Activated CD8-positive, alpha-beta memory T cell treated with anti-CD3 and anti-CD28 coated beads for 4 hours (primary cell): ENCODE measurements around the gene ABCF1.

Experiments used
- DNase-seq, 2 donors: peaks; one replicate each; pipeline ENCODE4 v3.0.0-alpha.2; 2020; ENCODE audit warnings: low read depth in 2 of 2

ABCF1 gene

GRCh38 chr6:30557683-30557981 lies 13.6 kb upstream of the ABCF1 start:
- peak in 1 of 2 donors; percentile 50 for DNase-seq

- DNase-seq, result no peak
Measured at GRCh38 chr6:30560930-30561329, 10.3 kb upstream of the ABCF1 start.

GRCh38 chr6:30562470-30563425 lies 8.5 kb upstream of the ABCF1 start:
- DNase-seq, result no peak

GRCh38 chr6:30564114-30564513 lies 7.1 kb upstream of the ABCF1 start:
- DNase-seq, result no peak

- DNase-seq, result no peak
Measured at GRCh38 chr6:30565772-30566171, 5.5 kb upstream of the ABCF1 start.

- no peak for DNase-seq
Measured at GRCh38 chr6:30568245-30568644, 3.0 kb upstream of the ABCF1 start.

GRCh38 chr6:30570263-30570662 lies 979 bp upstream of the ABCF1 start:
- DNase-seq, result no peak

GRCh38 chr6:30570740-30571074 lies 535 bp upstream of the ABCF1 start:
- no peak for DNase-seq

- DNase-seq, result no peak
Measured at GRCh38 chr6:30571762-30572082, 480 bp downstream of the ABCF1 start.

- DNase-seq, result no peak
Measured at GRCh38 chr6:30572148-30572547, 906 bp downstream of the ABCF1 start.

GRCh38 chr6:30573113-30573512 lies 1.9 kb downstream of the ABCF1 start:
- DNase-seq, result no peak

- no peak for DNase-seq
Measured at GRCh38 chr6:30578051-30578450, 6.8 kb downstream of the ABCF1 start.

GRCh38 chr6:30583921-30584320 lies 12.7 kb downstream of the ABCF1 start:
- DNase-seq, result no peak

GRCh38 chr6:30589754-30590358 lies 18.6 kb downstream of the ABCF1 start:
- DNase-seq, result no peak

GRCh38 chr6:30590509-30590908 lies 19.3 kb downstream of the ABCF1 start:
- no peak for DNase-seq

GRCh38 chr6:30591008-30591407 lies 19.8 kb downstream of the ABCF1 start:
- DNase-seq, result no peak

GRCh38 chr6:30592287-30592686 lies 21.0 kb downstream of the ABCF1 start:
- DNase-seq, result no peak

GRCh38 chr6:30597315-30598144 lies 26.3 kb downstream of the ABCF1 start:
- DNase-seq, result peak; percentile 57 to 63

GRCh38 chr6:30598912-30599624 lies 27.8 kb downstream of the ABCF1 start:
- no peak for DNase-seq

GRCh38 chr6:30599625-30600324 lies 28.5 kb downstream of the ABCF1 start:
- no peak for DNase-seq

- DNase-seq, result no peak
Measured at GRCh38 chr6:30600451-30600961, 29.3 kb downstream of the ABCF1 start.
